Hematopoietic multipotent progenitor cell treated with erythropoietin and hydrocortisone succinate and interleukin-3 and kit ligand, for 4 days (in vitro differentiated cells): ENCODE results near the gene DBN1.

Experiments
- DNase-seq: peaks from one replicate; pipeline ENCODE4 v3.0.0-alpha.2; 2015

The DBN1 gene

DNA sequence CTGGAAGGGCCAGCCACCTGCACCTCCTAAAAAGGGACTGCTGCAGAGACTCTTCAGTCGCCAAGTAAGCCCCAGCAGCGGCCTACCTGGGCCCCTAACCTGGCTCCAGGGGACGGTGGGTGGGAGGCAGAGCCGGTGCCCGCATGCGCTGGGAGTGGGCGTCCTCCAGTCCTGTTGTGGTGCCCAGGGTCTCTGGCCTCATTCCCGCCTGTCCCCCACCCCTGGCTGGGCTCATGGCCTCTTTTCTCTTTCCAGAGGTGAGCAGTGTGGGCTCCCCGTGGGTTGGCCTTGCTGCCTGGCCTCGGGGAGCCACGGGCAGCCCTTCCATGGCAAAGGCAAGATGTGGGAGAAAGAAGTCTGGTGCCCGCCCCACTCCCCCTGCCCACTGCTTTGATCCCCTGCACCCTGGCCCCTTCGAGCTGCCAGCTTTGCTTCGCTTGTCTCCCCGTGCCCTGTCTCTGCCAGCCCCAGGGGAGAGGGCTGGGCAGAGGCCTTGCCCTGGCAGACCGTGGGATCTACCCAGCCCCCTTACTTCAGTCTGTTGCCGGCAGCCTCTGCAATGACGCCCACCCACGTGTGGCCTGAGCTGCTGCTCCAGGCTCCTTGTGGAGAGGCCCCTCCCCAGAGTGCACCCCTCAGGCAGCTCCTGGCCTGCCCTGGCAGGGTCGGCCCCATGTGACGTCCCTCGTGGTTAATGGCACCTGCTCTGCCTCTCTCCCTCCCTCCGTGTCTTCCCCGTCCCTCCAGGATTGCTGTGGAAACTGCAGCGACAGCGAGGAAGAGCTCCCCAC, 32.2 kb downstream of the DBN1 start:
- DNase-seq, result no peak

DNA sequence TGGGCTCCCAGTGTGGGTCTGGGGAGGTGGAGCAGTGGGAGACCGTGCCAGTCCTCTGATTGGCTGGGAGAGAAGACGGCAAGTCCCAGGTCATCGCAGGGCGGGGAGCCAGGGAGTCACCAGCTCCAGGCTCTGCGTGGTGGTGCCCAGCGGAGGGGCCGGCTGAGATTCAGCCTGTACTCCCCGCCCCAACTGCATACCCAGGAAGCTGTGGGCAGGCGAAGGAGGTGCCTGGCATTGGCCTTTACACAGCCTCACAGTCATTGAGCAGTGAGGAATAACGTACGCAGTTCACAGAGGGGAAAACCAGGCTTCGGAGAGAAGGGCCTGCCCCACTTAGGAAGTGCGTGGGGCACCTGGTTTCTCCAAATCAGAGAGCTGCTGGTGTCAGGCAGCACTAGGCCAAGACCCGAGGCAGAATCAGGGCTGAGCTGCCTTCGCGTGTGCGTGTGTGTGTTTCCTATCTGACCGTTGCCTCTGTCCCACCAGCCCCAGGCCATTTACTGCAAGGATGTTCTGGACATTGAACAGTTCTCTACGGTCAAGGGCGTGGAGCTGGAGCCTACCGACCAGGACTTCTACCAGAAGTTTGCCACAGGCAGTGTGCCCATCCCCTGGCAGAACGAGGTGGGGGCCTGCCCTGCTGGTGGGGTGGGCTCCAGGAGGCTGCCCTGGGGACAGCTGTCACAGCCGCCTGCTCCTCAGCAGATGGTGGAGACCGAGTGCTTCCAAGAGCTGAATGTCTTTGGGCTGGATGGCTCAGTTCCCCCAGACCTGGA, 33.0 kb downstream of the DBN1 start:
- DNase-seq, result no peak

DNA sequence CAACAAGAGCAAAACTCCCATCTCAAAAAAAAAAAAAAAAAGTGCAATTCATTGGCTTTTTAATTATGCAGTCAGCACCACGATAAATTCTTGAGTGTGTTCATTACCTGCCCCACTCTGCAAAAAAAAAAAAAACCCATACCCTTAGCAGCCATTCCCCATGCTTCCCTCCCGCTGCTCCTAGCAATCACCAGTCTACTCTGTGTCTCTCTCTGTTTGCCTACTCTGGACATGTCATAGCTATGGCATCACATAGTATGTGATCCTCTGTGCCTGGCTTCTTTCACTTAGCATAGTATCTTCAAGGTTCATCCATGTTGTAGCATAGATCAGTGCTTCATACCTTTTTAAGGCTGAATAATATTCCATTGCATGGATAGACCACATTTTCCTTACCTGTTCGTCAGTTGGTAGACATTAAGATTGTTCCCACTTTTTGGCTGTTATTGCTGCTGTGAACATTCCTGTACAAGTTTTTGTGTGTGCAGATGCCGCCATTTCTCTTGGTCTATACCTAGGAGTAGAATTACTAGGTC, 33.8 kb downstream of the DBN1 start:
- no peak for DNase-seq

GRCh38 chr5:177438468-177438867, 35.0 kb downstream of the DBN1 start:
- DNase-seq, result no peak

DNA sequence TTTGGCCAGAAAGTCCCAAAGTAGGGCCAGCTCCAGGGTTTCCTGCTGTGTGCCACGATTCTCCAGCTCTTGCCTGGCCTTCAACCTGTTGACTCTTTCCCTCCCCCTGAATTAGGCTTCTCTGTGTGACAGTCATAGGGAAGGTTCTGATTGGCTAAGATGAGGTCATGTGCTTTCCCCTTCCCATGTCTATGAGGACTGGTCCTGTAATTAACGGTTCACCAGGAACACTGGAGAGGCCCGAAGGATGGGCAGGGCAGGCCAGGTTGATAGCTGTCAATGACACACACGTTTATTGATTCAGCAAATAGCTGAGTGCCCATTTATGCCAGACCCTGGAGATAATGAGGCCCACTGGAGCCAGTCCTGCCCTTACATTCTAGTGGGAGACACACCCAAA, 35.8 kb downstream of the DBN1 start:
- no peak for DNase-seq

DNA sequence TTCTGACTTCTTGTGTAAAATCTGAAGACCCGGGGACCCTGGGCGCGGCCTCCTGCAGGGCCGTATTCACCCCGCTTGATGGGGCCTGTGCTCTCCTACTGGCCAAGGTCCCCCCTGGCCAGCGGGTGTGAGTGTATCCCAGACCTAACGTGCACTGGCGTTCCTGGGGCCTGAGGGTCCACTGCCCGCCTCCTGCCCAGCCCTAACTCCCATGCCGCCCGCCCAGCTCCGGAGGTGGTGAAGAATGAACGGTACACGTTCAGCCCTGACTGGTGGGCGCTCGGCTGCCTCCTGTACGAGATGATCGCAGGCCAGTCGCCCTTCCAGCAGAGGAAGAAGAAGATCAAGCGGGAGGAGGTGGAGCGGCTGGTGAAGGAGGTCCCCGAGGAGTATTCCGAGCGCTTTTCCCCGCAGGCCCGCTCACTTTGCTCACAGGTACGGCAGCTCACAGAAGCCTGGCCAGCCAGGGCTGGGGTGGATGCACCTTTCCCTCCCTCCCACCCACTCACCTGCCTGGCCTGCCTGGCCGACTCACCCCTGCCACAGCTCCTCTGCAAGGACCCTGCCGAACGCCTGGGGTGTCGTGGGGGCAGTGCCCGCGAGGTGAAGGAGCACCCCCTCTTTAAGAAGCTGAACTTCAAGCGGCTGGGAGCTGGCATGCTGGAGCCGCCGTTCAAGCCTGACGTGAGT, 37.4 kb downstream of the DBN1 start:
- no peak for DNase-seq

DNA sequence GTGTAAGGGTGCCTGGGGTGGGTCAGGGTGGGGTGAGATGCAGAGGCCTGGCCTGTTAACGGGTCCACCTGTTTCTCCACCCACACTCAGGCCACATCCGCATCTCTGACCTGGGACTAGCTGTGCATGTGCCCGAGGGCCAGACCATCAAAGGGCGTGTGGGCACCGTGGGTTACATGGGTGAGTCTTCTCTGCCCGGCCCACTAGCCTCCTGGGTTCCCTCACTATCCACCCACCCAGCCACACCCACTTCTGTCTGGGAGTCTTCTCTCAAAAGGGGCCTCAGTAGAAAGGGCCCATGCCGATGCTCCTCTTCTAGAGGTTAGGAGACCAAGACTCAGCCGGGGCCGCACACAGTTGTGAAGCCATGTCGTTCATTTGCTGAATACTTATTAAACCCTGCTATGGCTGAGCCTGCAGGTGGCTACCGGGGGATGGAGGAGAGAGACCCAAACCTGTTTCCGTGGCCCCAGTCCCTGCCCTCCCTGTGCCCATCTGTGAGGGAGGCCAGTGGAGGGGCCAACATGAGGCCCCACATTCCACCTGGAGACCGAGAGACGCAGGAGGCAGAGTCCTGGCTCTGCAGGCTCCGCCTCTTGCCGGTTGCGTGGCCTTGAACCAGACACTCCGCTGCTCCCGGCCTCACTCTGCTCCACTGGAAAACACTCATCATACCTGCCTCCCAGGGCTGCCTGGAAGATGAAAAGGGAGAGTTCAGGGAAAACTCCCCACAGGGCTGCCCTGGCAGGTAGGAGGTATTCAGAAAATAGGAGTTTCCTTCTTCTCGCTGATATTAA, 38.3 kb downstream of the DBN1 start:
- DNase-seq, result no peak

DNA sequence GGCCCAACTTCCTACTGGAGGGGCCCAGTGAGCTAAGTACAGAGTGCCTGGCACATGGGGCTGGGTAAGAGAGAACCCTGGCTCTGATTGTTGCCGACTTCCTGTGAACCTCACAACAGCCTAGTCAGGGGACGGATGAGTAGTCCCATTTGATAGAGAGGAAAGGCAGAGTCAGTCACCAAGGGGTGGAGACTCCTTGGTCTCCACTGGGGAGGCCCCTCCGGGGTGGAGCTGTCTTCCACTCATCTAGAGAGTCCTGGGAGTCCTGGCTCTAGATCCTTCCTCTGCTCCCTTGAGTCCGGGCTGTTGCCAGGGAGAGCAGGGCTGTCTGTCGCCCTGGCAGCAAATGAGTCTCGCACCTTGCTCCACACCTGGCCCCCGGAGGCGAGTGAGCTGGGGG, 39.0 kb downstream of the DBN1 start:
- no peak for DNase-seq

- DNase-seq, result no peak
Measured at GRCh38 chr5:177433658-177434217, 39.7 kb downstream of the DBN1 start.

DNA sequence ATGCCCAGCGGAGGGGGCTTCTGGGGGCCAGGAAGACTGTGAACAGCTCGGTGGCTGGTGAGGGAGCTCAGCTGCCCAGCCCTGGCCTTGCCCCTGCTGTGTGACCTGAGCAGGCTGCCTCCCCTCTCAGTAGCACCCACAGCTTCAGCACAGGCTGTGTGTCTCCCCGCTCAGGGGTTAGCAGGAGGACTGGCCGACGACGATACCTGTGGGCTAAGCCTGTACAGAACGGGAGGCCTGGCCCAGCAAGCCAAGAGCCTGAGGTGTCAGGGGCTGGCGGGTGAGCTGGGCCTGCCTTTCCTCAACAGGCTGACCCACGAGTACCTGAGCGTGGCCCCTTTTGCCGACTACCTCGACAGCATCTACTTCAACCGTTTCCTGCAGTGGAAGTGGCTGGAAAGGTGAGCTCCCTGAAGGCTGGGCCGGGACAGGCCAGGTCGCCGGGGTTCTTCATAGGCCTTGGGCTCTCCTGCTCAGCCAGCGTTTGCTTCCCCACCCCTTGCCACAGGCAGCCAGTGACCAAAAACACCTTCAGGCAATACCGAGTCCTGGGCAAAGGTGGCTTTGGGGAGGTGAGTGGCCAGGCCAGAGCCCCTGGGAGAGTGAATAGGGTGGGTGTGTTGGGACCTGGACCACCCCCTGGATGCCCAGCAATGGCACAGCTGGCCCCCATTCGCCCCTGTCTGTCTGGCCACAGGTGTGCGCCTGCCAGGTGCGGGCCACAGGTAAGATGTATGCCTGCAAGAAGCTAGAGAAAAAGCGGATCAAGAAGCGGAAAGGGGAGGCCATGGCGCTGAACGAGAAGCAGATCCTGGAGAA, 40.4 kb downstream of the DBN1 start:
- no peak for DNase-seq

DNA sequence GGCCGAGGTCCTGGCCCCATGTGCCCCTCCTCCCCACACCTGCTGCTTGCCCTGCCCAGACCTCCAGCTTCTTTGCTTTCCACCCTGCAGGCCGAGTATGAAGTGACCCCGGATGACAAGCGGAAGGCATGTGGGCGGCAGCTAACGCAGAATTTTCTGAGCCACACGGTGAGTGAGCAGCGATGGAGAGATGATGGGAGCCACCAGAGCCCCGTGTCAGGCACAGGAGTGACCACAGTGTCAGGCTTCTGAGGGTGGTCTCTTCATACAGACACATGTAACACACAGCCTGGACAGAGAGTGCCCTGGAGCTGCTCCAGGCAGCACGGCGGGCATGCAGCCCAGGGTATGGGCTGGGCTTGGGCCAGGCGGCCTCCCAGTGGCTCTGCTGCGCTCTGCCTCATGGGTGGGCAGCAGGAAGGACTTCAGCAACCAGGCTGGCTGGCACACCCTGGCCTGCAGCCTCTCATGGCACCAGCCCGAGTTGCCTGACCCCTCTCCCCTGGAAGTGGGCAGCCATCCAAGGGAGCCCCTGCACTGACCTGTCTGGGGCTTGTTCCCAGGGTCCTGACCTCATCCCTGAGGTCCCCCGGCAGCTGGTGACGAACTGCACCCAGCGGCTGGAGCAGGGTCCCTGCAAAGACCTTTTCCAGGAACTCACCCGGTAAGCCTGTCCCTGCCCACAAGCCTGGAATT, 41.1 kb downstream of the DBN1 start:
- no peak for DNase-seq

DNA sequence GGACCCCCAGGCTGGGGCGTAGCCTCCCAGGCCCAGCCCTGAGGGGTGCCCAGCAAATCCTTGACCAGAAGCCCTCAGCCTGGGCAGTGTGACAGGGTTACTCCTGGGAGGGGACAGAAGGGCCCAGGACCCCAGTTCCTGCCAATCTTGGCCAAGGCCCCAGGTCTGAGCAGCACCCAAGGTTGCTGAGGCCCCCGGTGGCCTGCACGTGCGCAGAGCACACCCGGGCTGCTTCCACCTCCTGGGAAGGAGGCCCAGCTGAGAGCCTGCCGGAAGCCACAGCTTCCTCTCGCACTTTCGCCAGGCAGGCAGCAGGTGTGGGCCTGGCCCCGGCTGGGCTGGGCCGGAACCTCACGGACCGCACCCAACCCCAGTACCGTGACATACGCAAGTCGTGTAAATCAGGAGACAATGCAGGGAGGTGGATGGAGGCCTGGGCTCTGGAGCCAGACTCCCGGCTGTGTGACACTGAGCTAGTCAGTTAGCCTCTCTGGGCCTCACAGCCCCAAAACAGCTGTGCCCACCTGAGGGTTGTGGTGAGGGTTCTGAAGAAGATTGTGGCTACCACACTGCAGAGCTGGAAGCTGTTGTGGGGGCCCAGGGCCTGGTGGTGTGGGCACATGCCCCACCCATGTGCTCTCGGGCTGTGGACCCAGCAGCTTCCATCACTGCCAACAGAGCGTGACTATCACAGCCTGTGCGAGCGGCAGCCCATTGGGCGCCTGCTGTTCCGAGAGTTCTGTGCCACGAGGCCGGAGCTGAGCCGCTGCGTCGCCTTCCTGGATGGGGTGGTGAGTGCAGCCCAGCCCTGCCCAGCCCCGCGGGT, 41.9 kb downstream of the DBN1 start:
- peak; percentile 76 for DNase-seq

- DNase-seq, result no peak
Measured at GRCh38 chr5:177430972-177431316, 42.5 kb downstream of the DBN1 start.

GRCh38 chr5:177430140-177430951, 43.1 kb downstream of the DBN1 start:
- no peak for DNase-seq

- DNase-seq, result peak; percentile 93
Measured at GRCh38 chr5:177429248-177430040, 44.0 kb downstream of the DBN1 start.

GRCh38 chr5:177428574-177429217, 44.7 kb downstream of the DBN1 start:
- DNase-seq, result no peak

DNA sequence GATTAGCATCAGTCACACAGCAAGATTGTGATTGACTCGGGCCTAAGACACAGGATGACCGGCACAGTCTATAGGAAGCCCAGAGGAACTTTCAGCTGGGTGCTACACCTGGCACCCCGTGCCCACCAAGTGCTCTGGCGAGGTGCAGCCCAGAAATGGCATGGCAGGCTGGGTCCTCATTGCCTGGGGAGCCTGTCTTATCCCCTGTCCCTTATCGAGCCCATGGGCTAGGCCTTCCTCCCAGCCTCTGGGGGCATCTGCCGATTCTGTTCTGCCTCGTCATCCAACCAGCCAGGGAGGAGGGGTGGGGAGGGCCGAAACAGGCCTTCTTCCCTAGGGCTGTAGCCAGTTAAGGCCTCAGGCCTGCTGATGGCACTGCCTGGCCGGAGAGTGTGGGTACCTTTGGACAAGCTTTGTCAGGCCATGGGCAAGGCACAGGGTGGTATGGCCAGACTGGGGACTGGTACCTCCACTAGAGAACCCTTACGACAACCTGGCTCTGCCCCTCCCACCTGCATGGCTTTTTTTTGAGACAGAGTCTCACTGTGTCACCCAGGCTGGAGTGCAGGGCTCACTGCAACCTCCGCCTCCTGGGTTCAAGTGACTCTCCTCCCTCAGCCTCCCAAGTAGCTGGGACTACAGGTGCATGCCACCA, 45.4 kb downstream of the DBN1 start:
- DNase-seq, result peak; percentile 93
